ENCODE data around the gene PCBD1. TPM values are rescaled to one million over a fixed set of nuclear protein-coding genes. Genes with fewer than 3 reads are reported as not detected.

PCBD1 gene
- total and polyA plus RNA-seq, 7 experiments from 2014 or later: 4.5 to 29.8 (median 7.8) TPM

GRCh38 chr10:70913191-70913892 lies 25.0 kb upstream of the PCBD1 start:
- intact Hi-C loops (cut with micrococcal nuclease): no loop called here
- Histone ChIP-seq H3K36me3 (ENCODE audit: control insufficient read depth in 2 of 3, insufficient read depth in 3 of 3, low read length in 3 of 3) (no peaks in the 10 kb centered on the region), H3K27ac (ENCODE audit: low read depth, low read length) (no peak overlapping the region), H3K27me3 (ENCODE audit: control insufficient read depth in 2 of 2, insufficient read depth in 2 of 2, low read length in 2 of 2) (no peaks in the 10 kb centered on the region), H3K9me3 (ENCODE audit: control insufficient read depth in 2 of 3, low read length in 3 of 3) (no peaks in the 10 kb centered on the region), H3K4me3 (ENCODE audit: low read length) (no peak overlapping the region), H3K4me1 (ENCODE audit: control insufficient read depth in 2 of 2, insufficient read depth in 2 of 2, low read length in 2 of 2) (no peaks in the 10 kb centered on the region)
- DNase-seq: no peak
- peaks cover 0 to 2% (median 0%) of the 10 kb centered on the region in 7 donors for H3K4me1 Mint-ChIP-seq
- H3K27me3 Mint-ChIP-seq: peaks cover 0 to 18% (median 5%) of the 10 kb centered on the region in 5 donors
- peaks cover 0 to 5% (median 0%) of the 10 kb centered on the region in 11 donors for H3K9me3 Mint-ChIP-seq
- peak overlapping the region in 1 of 9 donors; percentile 68 for H3K27ac Mint-ChIP-seq
- no peak overlapping the region for H3K4me3 Mint-ChIP-seq
- no peak for ATAC-seq
- H3K36me3 Mint-ChIP-seq: peaks cover 0 to 3% (median 0%) of the 10 kb centered on the region in 5 donors
- ChIA-PET CTCF (no interaction called here), POLR2A (no interaction called here)

GRCh38 chr10:70912556-70912955 lies 24.2 kb upstream of the PCBD1 start:
- Histone ChIP-seq H3K27me3 (ENCODE audit: control insufficient read depth in 2 of 2, insufficient read depth in 2 of 2, low read length in 2 of 2) (no peaks in the 10 kb centered on the region), H3K4me3 (ENCODE audit: low read length) (no peak overlapping the region), H3K27ac (ENCODE audit: low read depth, low read length) (no peak overlapping the region), H3K36me3 (ENCODE audit: control insufficient read depth in 2 of 3, insufficient read depth in 3 of 3, low read length in 3 of 3) (no peaks in the 10 kb centered on the region), H3K4me1 (ENCODE audit: control insufficient read depth in 2 of 2, insufficient read depth in 2 of 2, low read length in 2 of 2) (no peaks in the 10 kb centered on the region), H3K9me3 (ENCODE audit: control insufficient read depth in 2 of 3, low read length in 3 of 3) (no peaks in the 10 kb centered on the region)
- H3K4me1 Mint-ChIP-seq: no peaks in the 10 kb centered on the region
- H3K27ac Mint-ChIP-seq: no peak overlapping the region
- intact Hi-C loops (cut with micrococcal nuclease): no loop called here
- H3K36me3 Mint-ChIP-seq: peaks cover 0 to 3% (median 0%) of the 10 kb centered on the region in 5 donors
- CTCF ChIA-PET: no interaction called here
- peaks cover 0 to 18% (median 5%) of the 10 kb centered on the region in 5 donors for H3K27me3 Mint-ChIP-seq
- H3K4me3 Mint-ChIP-seq: no peak overlapping the region
- peaks cover 0 to 5% (median 0%) of the 10 kb centered on the region in 11 donors for H3K9me3 Mint-ChIP-seq
- no peak for ATAC-seq
- no peak for DNase-seq
- POLR2A ChIA-PET: no interaction called here

- DNase-seq (no peak), ATAC-seq (no peak)
- no peaks in the 10 kb centered on the region for H3K27me3 ChIP-seq (ENCODE audit: control insufficient read depth in 2 of 2, insufficient read depth in 2 of 2, low read length in 2 of 2)
- intact Hi-C loops (cut with micrococcal nuclease): no loop called here
- no peaks in the 10 kb centered on the region for H3K4me1 Mint-ChIP-seq
- ChIA-PET CTCF (no interaction called here), POLR2A (no interaction called here)
- peaks cover 0 to 5% (median 0%) of the 10 kb centered on the region in 11 donors for H3K9me3 Mint-ChIP-seq
- peaks cover 0 to 16% (median 5%) of the 10 kb centered on the region in 5 donors for H3K27me3 Mint-ChIP-seq
- no peaks in the 10 kb centered on the region for H3K4me1 ChIP-seq (ENCODE audit: control insufficient read depth in 2 of 2, insufficient read depth in 2 of 2, low read length in 2 of 2)
- no peak overlapping the region for H3K4me3 ChIP-seq (ENCODE audit: low read length)
- H3K36me3 Mint-ChIP-seq: peaks cover 0 to 3% (median 0%) of the 10 kb centered on the region in 5 donors
- no peaks in the 10 kb centered on the region for H3K36me3 ChIP-seq (ENCODE audit: control insufficient read depth in 2 of 3, insufficient read depth in 3 of 3, low read length in 3 of 3)
- H3K27ac Mint-ChIP-seq: no peak overlapping the region
- no peak overlapping the region for H3K27ac ChIP-seq (ENCODE audit: low read depth, low read length)
- no peaks in the 10 kb centered on the region for H3K9me3 ChIP-seq (ENCODE audit: control insufficient read depth in 2 of 3, low read length in 3 of 3)
- no peak overlapping the region for H3K4me3 Mint-ChIP-seq
Observed at GRCh38 chr10:70911386-70911785, 23.0 kb upstream of the PCBD1 start.

- H3K4me1 Mint-ChIP-seq: no peaks in the 10 kb centered on the region
Observed at GRCh38 chr10:70910486-70911341, 22.3 kb upstream of the PCBD1 start.

GRCh38 chr10:70909326-70909935 lies 21.1 kb upstream of the PCBD1 start:
- H3K27ac ChIP-seq (ENCODE audit: low read depth, low read length): no peak overlapping the region
- H3K4me1 ChIP-seq (ENCODE audit: control insufficient read depth in 2 of 2, insufficient read depth in 2 of 2, low read length in 2 of 2): no peaks in the 10 kb centered on the region
- no peaks in the 10 kb centered on the region for H3K27me3 ChIP-seq (ENCODE audit: control insufficient read depth in 2 of 2, insufficient read depth in 2 of 2, low read length in 2 of 2)
- POLR2A ChIA-PET: no interaction called here
- Mint-ChIP-seq H3K27ac (no peak overlapping the region), H3K27me3 (peaks cover 0 to 12% (median 0%) of the 10 kb centered on the region in 5 donors), H3K4me1 (no peaks in the 10 kb centered on the region), H3K9me3 (peaks cover 0 to 5% (median 0%) of the 10 kb centered on the region in 11 donors), H3K36me3 (peaks cover 0 to 3% (median 0%) of the 10 kb centered on the region in 5 donors), H3K4me3 (no peak overlapping the region)
- H3K9me3 ChIP-seq (ENCODE audit: control insufficient read depth in 2 of 3, low read length in 3 of 3): no peaks in the 10 kb centered on the region
- ATAC-seq: no peak
- no peak overlapping the region for H3K4me3 ChIP-seq (ENCODE audit: low read length)
- intact Hi-C loops (cut with micrococcal nuclease): loop anchor here in 1 of 2 donors (10.0 kb wide), 1 partner anchor 375 kb away; no protein-coding TSS in a partner anchor
- CTCF ChIA-PET: no interaction called here
- no peaks in the 10 kb centered on the region for H3K36me3 ChIP-seq (ENCODE audit: control insufficient read depth in 2 of 3, insufficient read depth in 3 of 3, low read length in 3 of 3)
- no peak for DNase-seq

More at GRCh38 chr10:70910486-70911341, 22.3 kb upstream of the PCBD1 start:
- ChIA-PET CTCF (no interaction called here), POLR2A (no interaction called here)
- Mint-ChIP-seq H3K9me3 (peaks cover 0 to 5% (median 0%) of the 10 kb centered on the region in 11 donors), H3K27me3 (peaks cover 0 to 15% (median 1%) of the 10 kb centered on the region in 5 donors), H3K4me3 (no peak overlapping the region), H3K27ac (no peak overlapping the region), H3K36me3 (peaks cover 0 to 3% (median 0%) of the 10 kb centered on the region in 5 donors)
- intact Hi-C loops (cut with micrococcal nuclease): no loop called here
- H3K36me3 ChIP-seq (ENCODE audit: control insufficient read depth in 2 of 3, insufficient read depth in 3 of 3, low read length in 3 of 3): no peaks in the 10 kb centered on the region
- DNase-seq: no peak
- no peaks in the 10 kb centered on the region for H3K27me3 ChIP-seq (ENCODE audit: control insufficient read depth in 2 of 2, insufficient read depth in 2 of 2, low read length in 2 of 2)
- no peaks in the 10 kb centered on the region for H3K9me3 ChIP-seq (ENCODE audit: control insufficient read depth in 2 of 3, low read length in 3 of 3)
- H3K4me1 ChIP-seq (ENCODE audit: control insufficient read depth in 2 of 2, insufficient read depth in 2 of 2, low read length in 2 of 2): no peaks in the 10 kb centered on the region
- no peak overlapping the region for H3K27ac ChIP-seq (ENCODE audit: low read depth, low read length)
- no peak for ATAC-seq
- no peak overlapping the region for H3K4me3 ChIP-seq (ENCODE audit: low read length)

GRCh38 chr10:70908406-70909296 lies 20.3 kb upstream of the PCBD1 start:
- no peak overlapping the region for H3K27ac ChIP-seq (ENCODE audit: low read depth, low read length)
- no peak for DNase-seq
- H3K4me3 ChIP-seq (ENCODE audit: low read length): no peak overlapping the region
- Mint-ChIP-seq H3K27ac (no peak overlapping the region), H3K4me3 (no peak overlapping the region), H3K36me3 (peaks cover 0 to 3% (median 0%) of the 10 kb centered on the region in 5 donors), H3K27me3 (peaks cover 0 to 12% (median 0%) of the 10 kb centered on the region in 5 donors), H3K9me3 (peaks cover 0 to 3% (median 0%) of the 10 kb centered on the region in 11 donors), H3K4me1 (no peaks in the 10 kb centered on the region)
- ChIA-PET CTCF (interaction anchor here (0.5 kb wide), 1 partner anchor 666 kb away, joined by 4 read pairs; no protein-coding TSS in a partner anchor), POLR2A (no interaction called here)
- intact Hi-C loops (cut with micrococcal nuclease): loop anchor here in 1 of 2 donors (10.0 kb wide), 1 partner anchor 376 kb away; no protein-coding TSS in a partner anchor
- no peaks in the 10 kb centered on the region for H3K36me3 ChIP-seq (ENCODE audit: control insufficient read depth in 2 of 3, insufficient read depth in 3 of 3, low read length in 3 of 3)
- H3K27me3 ChIP-seq (ENCODE audit: control insufficient read depth in 2 of 2, insufficient read depth in 2 of 2, low read length in 2 of 2): no peaks in the 10 kb centered on the region
- no peaks in the 10 kb centered on the region for H3K9me3 ChIP-seq (ENCODE audit: control insufficient read depth in 2 of 3, low read length in 3 of 3)
- no peaks in the 10 kb centered on the region for H3K4me1 ChIP-seq (ENCODE audit: control insufficient read depth in 2 of 2, insufficient read depth in 2 of 2, low read length in 2 of 2)
- no peak for ATAC-seq

Measured in naive thymus-derived CD4-positive, alpha-beta T cell (primary cell).